CD8-positive, alpha-beta memory T cell (primary cell): ENCODE data around the gene PLAC1. TPM values are rescaled to one million over a fixed set of nuclear protein-coding genes. Genes with fewer than 3 reads are reported as not detected.

Experiments used
- CTCF ChIA-PET: fragments of 350-600 bp; sonication (Branson Sonifier 250); formaldehyde crosslinking; loops from one replicate; lab custom pipeline; 2021; ENCODE audit warnings: antibody characterized with exemption; lab: Charles Lee
- POLR2A ChIA-PET: fragments of 350-600 bp; sonication (Branson Sonifier 250); formaldehyde crosslinking; loops from one replicate; lab custom pipeline; 2021; ENCODE audit warnings: antibody characterized with exemption; lab: Charles Lee
- DNase-seq, 5 donors: peaks; one replicate each; pipeline versions ENCODE4 v3.0.0 to v3.0.0-alpha.2; 2020 to 2022; ENCODE audit warnings: mixed read lengths in 1 of 5
- H3K27ac ChIP-seq: one replicate; pipeline ENCODE4 v1.7.0; 2013; ENCODE audit warnings: low read depth, mild to moderate bottlenecking, low read length, moderate library complexity
- H3K27me3 ChIP-seq: 2 replicates; pipeline ENCODE4 v1.7.0; 2013; ENCODE audit warnings: low read length, mild to moderate bottlenecking; ENCODE audit not compliant: insufficient read depth, poor library complexity, severe bottlenecking
- H3K36me3 ChIP-seq: 2 replicates; pipeline ENCODE4 v1.7.0; 2013; ENCODE audit warnings: mild to moderate bottlenecking, low read length, moderate library complexity; ENCODE audit not compliant: insufficient read depth
- H3K4me1 ChIP-seq: 2 replicates; pipeline ENCODE4 v1.7.0; 2013; ENCODE audit warnings: mild to moderate bottlenecking, low read length, moderate library complexity; ENCODE audit not compliant: insufficient read depth
- H3K4me3 ChIP-seq: 2 replicates; pipeline ENCODE4 v1.7.0; 2013; ENCODE audit warnings: mild to moderate bottlenecking, low read length
- H3K9me3 ChIP-seq: 2 replicates; pipeline ENCODE4 v1.7.0; 2013; ENCODE audit warnings: mild to moderate bottlenecking, low read length
- H3K27ac Mint-ChIP-seq, 8 donors: one replicate each; pipeline ENCODE4 v1.8.0; 2020 to 2021; ENCODE audit warnings: mixed read lengths in 8 of 8, mild to moderate bottlenecking in 6 of 8, inconsistent platforms in 3 of 8, moderate library complexity in 3 of 8
- H3K27me3 Mint-ChIP-seq, 2 donors: one replicate each; pipeline ENCODE4 v1.8.0; 2020 to 2021; ENCODE audit warnings: mixed read lengths in 2 of 2, mild to moderate bottlenecking in 1 of 2, moderate library complexity in 1 of 2
- H3K36me3 Mint-ChIP-seq, 3 donors: one replicate each; pipeline ENCODE4 v1.8.0; 2020 to 2021; ENCODE audit warnings: mixed read lengths in 3 of 3, inconsistent platforms in 1 of 3, mild to moderate bottlenecking in 1 of 3
- H3K4me1 Mint-ChIP-seq, 3 donors: one replicate each; pipeline ENCODE4 v1.8.0; 2020 to 2021; ENCODE audit warnings: mixed read lengths in 3 of 3, inconsistent platforms in 1 of 3, mild to moderate bottlenecking in 1 of 3
- H3K4me3 Mint-ChIP-seq, 7 donors: one replicate each; pipeline ENCODE4 v1.8.0; 2020 to 2021; ENCODE audit warnings: mixed read lengths in 7 of 7, mild to moderate bottlenecking in 6 of 7, moderate library complexity in 4 of 7, inconsistent platforms in 2 of 7
- H3K9me3 Mint-ChIP-seq, 5 donors: one replicate each; pipeline ENCODE4 v1.8.0; 2020 to 2022; ENCODE audit warnings: mixed read lengths in 5 of 5, mild to moderate bottlenecking in 3 of 5, moderate library complexity in 2 of 5, inconsistent platforms in 1 of 5
- polyA plus RNA-seq: library from polyadenylated mRNA; unstranded; fragments of 300-500 nt; fragmentation: Illumina TruSeq; gene quantifications from one replicate; pipeline ENCODE4 v1.2.3, GENCODE V29; 2021
- total RNA-seq, 2 experiments: library from RNA; stranded (reverse); gene quantifications; one replicate each; pipeline ENCODE4 v1.2.3, GENCODE V29; 2021

The PLAC1 gene
- total and polyA plus RNA-seq, 3 experiments from 2014 or later = not detected

GRCh38 chrX:134633832-134634231 lies 24.4 kb downstream of the PLAC1 start:
- H3K27me3 ChIP-seq = no peaks in the 10 kb centered on the region
- H3K27ac ChIP-seq = no peak overlapping the region
- H3K36me3 ChIP-seq = no peaks in the 10 kb centered on the region
- Mint-ChIP-seq H3K27ac (no peak overlapping the region), H3K27me3 (peaks cover 7 to 18% of the 10 kb centered on the region in 2 donors), H3K4me3 (no peak overlapping the region), H3K9me3 (no peaks in the 10 kb centered on the region), H3K4me1 (no peaks in the 10 kb centered on the region), H3K36me3 (no peaks in the 10 kb centered on the region)
- ChIA-PET POLR2A (no interaction called here), CTCF (no interaction called here)
- DNase-seq = no peak
- no peaks in the 10 kb centered on the region for H3K4me1 ChIP-seq
- H3K9me3 ChIP-seq = no peaks in the 10 kb centered on the region
- no peak overlapping the region for H3K4me3 ChIP-seq

DNA sequence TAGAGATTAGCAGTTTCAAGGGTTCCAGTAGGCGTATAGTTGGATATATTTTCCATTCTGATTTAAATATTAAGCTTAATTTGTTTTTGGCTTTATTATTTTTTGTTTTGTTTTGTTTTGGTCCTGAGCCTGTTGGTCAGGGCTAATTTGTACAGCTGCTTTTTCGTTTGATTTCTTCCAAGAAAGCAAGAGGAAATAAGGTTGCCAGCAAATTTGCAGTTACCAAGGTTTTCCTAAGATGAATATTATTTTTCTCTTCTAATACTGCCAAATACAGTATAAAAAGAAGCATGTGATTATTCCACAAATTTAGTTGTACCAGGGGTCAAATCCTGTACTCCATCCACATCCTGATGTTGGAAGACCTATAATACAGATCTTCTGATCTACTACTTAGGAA lies 24.9 kb downstream of the PLAC1 start:
- Mint-ChIP-seq H3K27me3 (peaks cover 7 to 18% of the 10 kb centered on the region in 2 donors), H3K27ac (no peak overlapping the region), H3K4me1 (no peaks in the 10 kb centered on the region), H3K36me3 (no peaks in the 10 kb centered on the region), H3K4me3 (no peak overlapping the region), H3K9me3 (no peaks in the 10 kb centered on the region)
- no peaks in the 10 kb centered on the region for H3K9me3 ChIP-seq
- ChIA-PET CTCF (no interaction called here), POLR2A (no interaction called here)
- no peak overlapping the region for H3K4me3 ChIP-seq
- no peaks in the 10 kb centered on the region for H3K36me3 ChIP-seq
- H3K27ac ChIP-seq = no peak overlapping the region
- H3K27me3 ChIP-seq = no peaks in the 10 kb centered on the region
- no peak for DNase-seq
- no peaks in the 10 kb centered on the region for H3K4me1 ChIP-seq

DNA sequence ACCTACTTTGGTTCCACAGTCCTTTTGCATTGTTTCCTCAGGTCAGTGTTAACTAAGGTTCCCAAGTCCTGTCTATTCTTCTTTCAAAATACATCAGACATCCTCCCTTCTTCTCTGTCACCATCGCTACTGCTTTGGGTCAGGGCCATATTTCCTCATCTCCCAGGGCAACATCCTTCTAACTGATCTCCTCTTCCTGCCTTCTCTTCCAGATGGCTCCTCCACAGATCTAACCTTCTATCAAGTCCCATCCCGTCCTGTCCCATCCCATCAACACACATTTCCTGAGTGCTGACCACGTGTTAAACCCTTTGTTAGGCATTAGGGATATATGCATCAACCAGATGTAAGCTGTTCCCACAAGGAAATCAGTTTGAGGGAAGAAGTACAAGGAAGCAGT lies 25.9 kb downstream of the PLAC1 start:
- H3K4me3 ChIP-seq = no peak overlapping the region
- peaks cover 10 to 18% of the 10 kb centered on the region in 2 donors for H3K27me3 Mint-ChIP-seq
- ChIA-PET CTCF (no interaction called here), POLR2A (no interaction called here)
- no peaks in the 10 kb centered on the region for H3K9me3 Mint-ChIP-seq
- H3K4me1 Mint-ChIP-seq = no peaks in the 10 kb centered on the region
- H3K36me3 Mint-ChIP-seq = no peaks in the 10 kb centered on the region
- no peak for DNase-seq
- no peaks in the 10 kb centered on the region for H3K9me3 ChIP-seq
- no peak overlapping the region for H3K27ac ChIP-seq
- H3K27me3 ChIP-seq = no peaks in the 10 kb centered on the region
- no peak overlapping the region for H3K4me3 Mint-ChIP-seq
- no peak overlapping the region for H3K27ac Mint-ChIP-seq
- H3K36me3 ChIP-seq = no peaks in the 10 kb centered on the region
- H3K4me1 ChIP-seq = no peaks in the 10 kb centered on the region

DNA sequence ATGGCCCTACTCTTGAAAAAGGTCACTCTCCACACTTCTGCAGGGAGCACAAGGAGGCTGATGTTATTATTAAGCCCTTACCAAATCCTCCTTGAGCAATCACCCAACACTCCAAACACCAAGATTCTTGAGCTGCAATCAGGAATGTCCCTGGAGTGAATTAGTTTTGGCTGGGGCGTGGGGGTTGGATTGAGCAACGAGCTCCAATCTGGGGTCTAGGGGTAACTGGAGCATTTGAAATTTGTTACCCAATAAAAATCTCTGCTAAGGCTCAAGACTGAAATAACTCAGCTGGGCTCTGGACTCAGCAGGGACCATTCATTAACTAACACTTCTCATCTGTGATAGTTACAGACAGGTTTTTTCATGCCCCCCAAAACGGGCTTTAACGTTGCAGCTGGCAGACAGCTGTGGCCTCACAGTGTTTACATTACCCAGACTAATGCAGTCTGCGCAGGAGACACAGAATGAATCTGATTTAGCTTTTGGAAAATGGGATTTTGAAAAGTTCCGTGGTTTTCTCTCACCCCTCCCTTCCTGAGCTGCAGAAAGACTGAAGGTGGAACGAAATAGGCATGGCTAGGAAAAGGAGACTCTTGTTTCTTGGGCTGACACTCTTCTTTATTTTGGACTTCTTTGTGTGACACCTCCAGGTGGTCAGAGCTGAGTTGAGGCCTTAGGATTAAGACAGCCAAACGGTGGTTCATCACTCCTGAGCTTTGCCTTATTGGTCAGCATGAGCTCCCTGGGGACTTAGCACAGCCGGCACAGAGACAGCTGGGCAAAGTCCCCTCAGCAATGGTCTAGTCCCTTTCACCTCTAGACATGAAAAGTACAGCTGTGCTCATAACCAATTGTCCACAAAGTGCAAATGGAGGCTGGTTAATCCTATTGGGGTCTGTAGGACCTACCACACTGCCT lies 26.6 kb downstream of the PLAC1 start:
- no peak overlapping the region for H3K4me3 Mint-ChIP-seq
- H3K27me3 ChIP-seq = no peaks in the 10 kb centered on the region
- ChIA-PET CTCF (no interaction called here), POLR2A (no interaction called here)
- H3K36me3 Mint-ChIP-seq = no peaks in the 10 kb centered on the region
- DNase-seq = no peak
- H3K4me3 ChIP-seq = no peak overlapping the region
- H3K27ac Mint-ChIP-seq = no peak overlapping the region
- no peaks in the 10 kb centered on the region for H3K9me3 ChIP-seq
- H3K4me1 Mint-ChIP-seq = no peaks in the 10 kb centered on the region
- H3K27ac ChIP-seq = no peak overlapping the region
- peaks cover 10 to 18% of the 10 kb centered on the region in 2 donors for H3K27me3 Mint-ChIP-seq
- H3K9me3 Mint-ChIP-seq = no peaks in the 10 kb centered on the region
- no peaks in the 10 kb centered on the region for H3K36me3 ChIP-seq
- no peaks in the 10 kb centered on the region for H3K4me1 ChIP-seq

- Histone ChIP-seq H3K27me3 (no peaks in the 10 kb centered on the region), H3K4me1 (no peaks in the 10 kb centered on the region), H3K36me3 (no peaks in the 10 kb centered on the region), H3K9me3 (no peaks in the 10 kb centered on the region), H3K27ac (no peak overlapping the region), H3K4me3 (no peak overlapping the region)
- ChIA-PET CTCF (no interaction called here), POLR2A (no interaction called here)
- DNase-seq = no peak
- Mint-ChIP-seq H3K36me3 (no peaks in the 10 kb centered on the region), H3K27ac (no peak overlapping the region), H3K9me3 (no peaks in the 10 kb centered on the region), H3K4me1 (no peaks in the 10 kb centered on the region), H3K4me3 (no peak overlapping the region), H3K27me3 (peaks cover 12 to 15% of the 10 kb centered on the region in 2 donors)
Observed at GRCh38 chrX:134628663-134629062, 29.6 kb downstream of the PLAC1 start.

- Mint-ChIP-seq H3K4me1 (no peaks in the 10 kb centered on the region), H3K27me3 (peaks cover 5 to 12% of the 10 kb centered on the region in 2 donors), H3K9me3 (no peaks in the 10 kb centered on the region), H3K27ac (no peak overlapping the region), H3K4me3 (no peak overlapping the region), H3K36me3 (no peaks in the 10 kb centered on the region)
- CTCF ChIA-PET = no interaction called here
- H3K4me3 ChIP-seq = no peak overlapping the region
- DNase-seq = no peak
- H3K9me3 ChIP-seq = no peaks in the 10 kb centered on the region
- no peaks in the 10 kb centered on the region for H3K4me1 ChIP-seq
- H3K27ac ChIP-seq = no peak overlapping the region
- no peaks in the 10 kb centered on the region for H3K27me3 ChIP-seq
- POLR2A ChIA-PET = no interaction called here
- H3K36me3 ChIP-seq = no peaks in the 10 kb centered on the region
Observed at GRCh38 chrX:134626434-134626833, 31.8 kb downstream of the PLAC1 start.

DNA sequence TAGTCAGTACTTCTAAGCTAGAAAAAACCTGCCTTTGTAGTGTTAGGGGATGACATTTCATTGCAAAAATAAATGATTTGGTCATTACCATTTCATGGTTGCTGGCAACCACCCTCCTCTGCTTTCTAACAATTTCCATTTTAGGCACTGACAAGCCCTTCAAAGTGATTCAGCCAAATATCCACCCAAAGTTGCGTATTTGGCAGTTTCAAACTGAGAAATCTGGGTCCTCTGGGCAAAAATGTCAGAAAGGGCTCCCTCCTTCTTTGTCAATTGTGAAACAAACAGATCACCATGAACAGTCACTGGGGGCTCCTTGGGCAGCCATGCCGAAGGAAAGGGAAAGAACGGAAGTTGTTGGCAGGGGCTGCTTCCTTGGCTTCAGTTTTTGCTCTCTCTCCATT lies 33.0 kb downstream of the PLAC1 start:
- H3K9me3 Mint-ChIP-seq = no peaks in the 10 kb centered on the region
- no peaks in the 10 kb centered on the region for H3K36me3 Mint-ChIP-seq
- H3K36me3 ChIP-seq = no peaks in the 10 kb centered on the region
- no peaks in the 10 kb centered on the region for H3K9me3 ChIP-seq
- H3K4me1 ChIP-seq = no peaks in the 10 kb centered on the region
- H3K27me3 Mint-ChIP-seq = peaks cover 5 to 17% of the 10 kb centered on the region in 2 donors
- H3K27ac Mint-ChIP-seq = peak overlapping the region in 1 of 8 donors; percentile 13
- H3K4me3 Mint-ChIP-seq = no peak overlapping the region
- no peak overlapping the region for H3K27ac ChIP-seq
- ChIA-PET CTCF (no interaction called here), POLR2A (no interaction called here)
- H3K4me3 ChIP-seq = no peak overlapping the region
- H3K27me3 ChIP-seq = no peaks in the 10 kb centered on the region
- no peaks in the 10 kb centered on the region for H3K4me1 Mint-ChIP-seq
- no peak for DNase-seq

- H3K27me3 Mint-ChIP-seq = peaks cover 5 to 17% of the 10 kb centered on the region in 2 donors
- ChIA-PET CTCF (no interaction called here), POLR2A (no interaction called here)
- Histone ChIP-seq H3K27ac (no peak overlapping the region), H3K9me3 (no peaks in the 10 kb centered on the region), H3K36me3 (no peaks in the 10 kb centered on the region), H3K27me3 (no peaks in the 10 kb centered on the region), H3K4me1 (no peaks in the 10 kb centered on the region), H3K4me3 (no peak overlapping the region)
- no peak for DNase-seq
- no peaks in the 10 kb centered on the region for H3K36me3 Mint-ChIP-seq
- H3K9me3 Mint-ChIP-seq = no peaks in the 10 kb centered on the region
- no peaks in the 10 kb centered on the region for H3K4me1 Mint-ChIP-seq
- H3K27ac Mint-ChIP-seq = no peak overlapping the region
- H3K4me3 Mint-ChIP-seq = no peak overlapping the region
Observed at GRCh38 chrX:134624046-134624430, 34.2 kb downstream of the PLAC1 start.
